ENCODE measurements around the gene MRPL33.

Gene MRPL33

DNA sequence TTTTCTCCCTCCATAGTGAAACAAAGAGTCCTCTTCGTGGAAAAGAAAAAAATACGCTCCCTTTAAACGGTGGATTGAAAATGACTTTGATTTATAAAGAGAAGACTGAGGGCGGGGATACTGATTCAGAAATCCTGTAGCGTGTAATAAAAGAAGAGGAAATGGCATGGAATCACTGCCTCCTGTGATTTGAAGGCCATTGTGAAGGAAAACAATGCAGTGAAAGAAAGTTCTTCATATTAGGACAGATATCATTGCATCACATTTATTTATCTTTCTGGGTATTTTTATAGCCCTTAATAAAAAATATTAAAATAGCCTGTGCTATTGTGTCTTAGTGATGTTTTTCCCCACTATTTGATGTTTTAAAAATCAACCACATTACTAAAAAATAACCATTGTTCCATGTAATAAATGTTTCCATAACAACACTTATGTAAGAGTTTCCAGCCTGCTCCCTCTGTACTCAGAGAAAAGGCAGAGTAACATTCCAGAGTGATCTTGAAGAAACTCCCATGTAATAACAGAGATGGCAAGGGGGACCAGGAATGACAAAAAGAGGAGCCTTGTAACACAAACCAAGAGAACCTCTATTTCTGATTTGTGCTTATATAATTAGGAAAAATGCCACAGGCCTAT, 8.0 kb downstream of the MRPL33 start:
- DNase-seq, result no peak

DNA sequence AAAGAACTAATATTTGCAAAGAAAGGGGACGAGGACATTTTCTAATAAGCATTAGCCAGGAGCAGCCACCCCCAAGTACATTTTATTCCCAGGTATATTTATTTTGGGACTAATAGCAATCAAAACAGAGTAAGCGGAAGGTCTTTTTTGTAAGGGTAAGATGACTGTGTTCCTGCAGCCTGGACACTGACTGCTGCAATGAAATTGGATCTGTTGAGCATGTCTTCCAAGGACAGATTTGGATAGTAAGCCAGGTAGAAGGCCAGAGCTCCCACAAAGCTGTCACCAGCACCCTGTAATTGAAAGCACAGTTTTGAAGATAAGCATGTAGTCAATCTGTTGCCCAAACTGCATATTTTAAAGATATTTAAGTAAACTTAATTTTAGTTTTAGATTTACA, 10.0 kb downstream of the MRPL33 start:
- DNase-seq, result no peak

DNA sequence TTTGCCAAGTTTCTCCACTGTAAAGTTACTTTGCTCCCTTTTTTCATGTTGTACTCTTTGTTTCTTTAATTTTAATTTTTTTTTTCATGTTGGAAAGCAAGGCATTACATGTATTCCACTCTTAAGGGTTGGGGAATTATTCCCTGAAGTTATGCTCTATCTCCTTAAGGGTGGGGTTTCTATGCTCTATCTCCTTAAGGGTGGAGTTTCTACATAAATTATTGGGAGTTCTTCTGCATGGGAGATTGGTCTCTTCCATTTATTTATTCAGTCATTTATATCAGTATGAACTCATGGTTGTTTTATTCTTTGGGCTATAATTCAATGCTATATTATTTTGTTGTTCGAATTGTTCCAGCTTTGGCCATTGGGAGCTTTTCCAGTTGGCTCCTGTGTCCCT, 11.2 kb downstream of the MRPL33 start:
- DNase-seq, result no peak

DNA sequence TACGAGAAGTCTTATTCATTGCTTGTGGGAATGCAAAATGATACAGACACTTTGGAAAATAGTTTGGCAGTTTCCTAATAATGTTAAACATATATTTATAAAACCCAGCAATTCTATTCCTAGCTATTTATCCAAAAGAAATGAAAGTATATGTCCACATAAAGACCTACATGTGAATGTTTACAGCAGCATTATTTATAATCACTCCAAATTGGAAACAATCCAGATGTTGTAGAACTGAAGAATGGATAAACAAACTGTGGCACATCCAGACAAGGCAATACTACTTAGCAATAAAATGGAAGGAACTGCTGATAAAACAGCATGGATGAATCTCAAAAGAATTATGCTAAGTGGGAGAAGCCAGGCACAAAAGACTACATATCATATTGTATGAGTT, 19.3 kb downstream of the MRPL33 start:
- DNase-seq, result no peak

DNA sequence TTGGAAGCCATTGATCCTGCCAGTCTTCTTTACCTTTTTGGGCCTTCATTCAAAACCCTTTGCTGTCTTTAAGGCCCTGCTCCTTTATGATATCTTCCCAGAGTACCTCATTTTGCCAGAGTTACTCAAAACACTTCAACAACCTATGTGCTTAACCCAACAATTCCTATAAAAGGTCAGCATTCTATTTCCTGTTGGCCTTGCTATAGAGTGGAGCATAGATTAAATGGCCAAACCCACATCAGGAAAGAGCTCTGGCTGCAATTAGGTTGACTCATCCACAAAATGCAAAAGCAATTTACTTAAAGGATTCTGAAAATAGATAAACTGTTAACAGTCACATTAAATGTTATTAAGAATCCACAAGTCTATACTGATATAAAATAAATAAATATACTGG, 21.2 kb downstream of the MRPL33 start:
- no peak for DNase-seq

DNA sequence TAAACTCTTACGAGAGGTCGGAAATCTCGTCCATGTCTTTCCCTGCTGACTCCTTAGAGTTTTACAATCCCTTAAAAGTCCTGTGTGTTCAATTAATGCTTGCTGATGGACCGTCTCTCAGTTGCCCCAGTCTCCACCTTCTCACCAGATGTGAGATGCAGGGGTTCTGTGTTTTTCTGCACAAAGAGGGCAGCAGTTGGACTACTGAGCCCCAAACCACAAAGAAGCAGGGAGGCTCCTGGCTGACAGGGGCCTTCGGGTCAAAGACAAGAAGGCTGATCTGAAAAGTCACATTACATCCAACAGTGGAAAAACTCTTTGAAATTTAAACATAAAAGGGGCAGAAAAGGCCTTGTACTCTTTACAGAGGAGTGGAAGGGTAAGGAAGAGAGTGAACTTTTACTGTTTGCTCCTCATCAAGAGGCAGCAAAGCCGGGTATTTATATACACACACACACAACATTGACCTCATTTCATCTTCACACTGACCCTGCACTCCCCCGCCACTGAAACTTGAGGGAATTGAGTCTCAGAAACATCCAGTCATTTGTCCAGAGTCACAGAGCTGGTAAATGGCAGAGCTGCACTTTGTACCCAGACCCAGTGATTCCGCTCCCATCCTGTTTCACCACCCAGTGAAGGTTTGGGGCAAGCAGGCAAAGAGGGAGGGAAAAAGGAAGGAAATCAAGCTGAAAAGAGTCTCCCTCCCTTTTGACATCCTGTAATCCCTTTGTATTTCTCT, 23.7 kb downstream of the MRPL33 start:
- no peak for DNase-seq

DNA sequence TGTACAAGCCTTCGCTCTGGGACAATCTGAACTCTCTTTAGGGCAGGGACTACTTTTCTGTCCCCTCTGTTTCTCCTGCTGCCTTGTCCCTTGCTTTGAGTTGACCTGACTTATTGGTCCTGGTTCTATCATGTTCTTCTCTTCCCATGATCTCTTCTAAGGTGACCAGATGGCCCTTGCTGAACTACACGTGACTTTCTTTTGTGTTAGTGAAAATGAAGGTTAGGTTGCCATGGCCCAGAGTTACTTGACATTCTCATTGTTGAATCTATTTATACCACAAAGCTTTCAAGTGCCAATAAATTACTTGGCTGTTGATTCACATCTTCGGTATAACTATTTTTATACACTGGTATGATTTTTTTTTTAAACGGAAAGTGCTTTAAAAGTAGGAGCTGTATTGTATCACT, 24.4 kb downstream of the MRPL33 start:
- no peak for DNase-seq

DNA sequence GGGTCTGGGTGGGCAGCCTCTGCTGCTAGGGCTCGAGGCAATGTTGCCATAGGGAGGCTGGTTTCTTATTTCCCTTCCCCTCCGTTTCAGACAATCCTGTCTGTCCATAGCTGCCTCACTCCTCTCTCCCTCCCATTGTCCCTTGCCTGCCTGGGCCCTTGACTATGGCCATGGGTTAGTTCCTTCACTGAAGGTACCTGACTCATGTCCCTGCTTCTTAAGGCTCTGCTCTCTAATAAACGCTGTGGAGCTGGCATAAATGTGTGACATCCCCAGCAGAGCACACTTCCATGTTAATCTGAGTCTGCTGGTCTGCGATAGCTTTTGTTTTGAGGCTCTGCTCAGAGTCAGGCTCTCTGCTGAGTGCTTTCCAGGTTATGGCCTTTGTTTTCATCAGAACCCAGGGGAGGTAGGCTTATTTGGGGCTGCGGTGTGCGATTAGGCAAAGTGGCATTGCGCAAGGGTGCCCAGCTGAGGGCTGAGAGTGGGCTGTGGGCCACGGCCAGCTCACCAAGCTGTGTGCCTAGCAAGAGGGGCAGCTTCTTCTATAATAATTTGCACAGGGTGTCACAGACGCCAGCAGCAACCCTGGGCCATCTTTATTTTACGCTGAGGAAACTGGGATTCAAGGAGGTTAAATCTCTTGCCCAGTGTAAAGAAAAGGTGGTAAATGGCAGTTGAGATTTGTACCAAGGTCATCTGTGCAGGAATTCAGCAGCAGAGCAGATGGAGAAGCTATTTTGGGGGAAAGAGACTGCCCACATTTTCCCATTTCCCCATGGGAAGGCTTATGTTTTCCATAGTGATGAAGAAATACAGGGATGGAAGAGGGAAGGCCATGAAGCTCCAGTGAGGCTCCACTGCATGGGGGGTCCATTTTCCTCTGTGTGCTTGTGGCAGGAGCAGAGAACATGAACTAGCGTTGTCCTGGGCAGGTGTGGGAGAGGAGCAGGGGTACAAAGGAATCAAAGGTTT, 25.6 kb downstream of the MRPL33 start:
- no peak for DNase-seq

DNA sequence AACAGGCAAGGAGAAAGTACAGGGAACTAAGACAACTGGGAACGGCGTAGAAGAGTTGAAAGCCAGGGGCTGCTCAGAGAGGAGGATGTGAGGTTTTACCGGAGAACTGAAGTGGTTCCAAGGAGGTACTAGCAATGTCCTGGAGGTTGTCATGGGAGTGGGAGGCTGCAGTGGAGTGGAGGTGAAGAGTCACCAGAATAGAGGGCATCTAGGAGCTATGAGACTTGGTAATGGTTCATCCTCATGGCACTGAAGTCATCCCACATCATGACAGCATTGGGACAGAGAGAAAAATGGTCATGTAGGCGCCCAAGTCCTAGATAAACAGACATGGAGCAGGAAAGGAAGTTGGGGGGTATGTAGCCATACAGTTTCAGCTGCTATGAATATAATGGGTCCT, 26.3 kb downstream of the MRPL33 start:
- no peak for DNase-seq

DNA sequence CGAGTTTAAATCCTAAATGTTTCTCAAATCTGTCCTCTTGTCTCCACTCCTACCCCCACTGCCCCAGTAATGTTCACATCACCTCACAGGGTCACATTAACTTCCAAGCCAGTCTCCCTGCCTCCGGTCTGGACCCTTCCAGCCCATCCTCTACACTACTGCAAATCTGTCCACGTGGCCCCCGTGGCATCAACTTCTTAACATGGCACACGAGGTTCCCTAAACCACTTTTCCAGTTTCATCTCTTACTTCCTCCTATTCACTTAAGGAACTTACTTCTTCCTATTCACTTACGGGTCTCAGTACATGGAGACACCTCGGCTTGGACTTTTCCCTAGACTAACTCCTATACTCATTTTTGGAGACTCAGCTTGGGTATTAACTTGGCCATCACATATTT, 27.0 kb downstream of the MRPL33 start:
- no peak for DNase-seq

DNA sequence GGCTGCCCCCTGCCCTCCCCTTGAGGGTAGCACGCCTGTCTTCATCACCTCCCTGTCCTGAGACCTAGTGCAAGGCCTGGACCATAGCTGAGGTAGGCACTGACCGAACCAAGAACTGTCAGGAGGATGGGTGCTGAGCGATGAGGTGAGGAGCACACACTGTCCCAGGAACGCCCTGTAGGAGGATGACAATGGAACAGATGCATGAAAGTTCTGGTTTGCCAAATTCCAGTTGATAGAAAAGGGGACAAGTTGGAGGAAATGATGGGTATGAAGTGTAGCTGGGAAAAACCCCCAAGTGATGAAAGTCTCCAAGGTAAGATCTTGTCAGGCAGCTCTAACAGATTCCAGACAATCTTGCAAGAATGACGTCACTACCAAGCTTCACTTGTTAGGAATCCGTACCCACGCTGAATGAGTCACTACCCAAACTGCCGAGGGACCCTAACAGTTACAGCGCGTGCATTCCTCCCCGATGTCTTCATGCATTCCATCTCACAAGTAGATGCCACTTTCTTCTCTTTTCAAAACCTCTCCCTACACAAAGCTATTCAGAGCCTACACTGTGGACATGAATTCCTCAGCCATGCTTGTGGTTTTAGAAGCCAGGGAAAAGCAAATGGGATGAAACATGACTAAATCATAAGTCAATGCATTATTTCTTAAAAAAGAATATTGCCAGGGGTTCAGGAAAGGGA, 27.6 kb downstream of the MRPL33 start:
- no peak for DNase-seq

DNA sequence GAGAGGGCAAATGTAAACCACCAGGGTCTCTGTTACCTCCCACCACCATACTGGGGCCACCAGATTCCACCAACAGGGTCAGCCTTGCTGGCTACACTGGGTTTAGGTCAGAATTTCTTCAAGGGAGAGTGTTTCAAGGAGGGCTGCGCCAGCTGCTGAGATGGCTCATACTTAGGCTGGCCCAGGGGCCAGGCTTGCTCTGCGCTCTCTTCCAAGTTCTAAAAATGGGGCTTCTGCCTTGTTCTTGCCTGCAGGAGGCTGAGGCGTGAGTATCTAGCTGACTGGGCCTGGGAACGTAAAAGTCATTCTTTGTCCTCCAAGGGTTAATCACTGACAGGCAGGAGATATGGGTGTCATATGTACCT, 28.1 kb downstream of the MRPL33 start:
- no peak for DNase-seq

DNA sequence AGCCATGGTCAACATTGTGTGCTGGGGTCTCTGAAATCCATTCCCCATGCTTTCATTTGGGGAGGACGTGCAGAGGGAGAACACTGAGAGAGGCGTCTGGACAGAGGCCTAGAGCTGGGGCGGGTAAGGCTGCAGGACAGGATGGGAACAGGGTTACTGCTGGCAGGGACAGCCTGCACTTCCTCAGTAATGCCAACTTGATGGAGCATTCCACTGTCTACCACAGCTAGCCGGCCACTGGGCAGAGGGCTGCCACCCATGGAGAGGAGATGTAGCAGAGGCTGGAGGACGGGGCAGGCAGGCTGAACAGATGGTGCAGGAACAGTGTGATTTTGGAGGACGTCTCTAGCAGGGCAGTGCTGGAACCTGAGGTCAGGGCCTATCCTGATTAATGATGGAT, 29.3 kb downstream of the MRPL33 start:
- DNase-seq, result no peak

DNA sequence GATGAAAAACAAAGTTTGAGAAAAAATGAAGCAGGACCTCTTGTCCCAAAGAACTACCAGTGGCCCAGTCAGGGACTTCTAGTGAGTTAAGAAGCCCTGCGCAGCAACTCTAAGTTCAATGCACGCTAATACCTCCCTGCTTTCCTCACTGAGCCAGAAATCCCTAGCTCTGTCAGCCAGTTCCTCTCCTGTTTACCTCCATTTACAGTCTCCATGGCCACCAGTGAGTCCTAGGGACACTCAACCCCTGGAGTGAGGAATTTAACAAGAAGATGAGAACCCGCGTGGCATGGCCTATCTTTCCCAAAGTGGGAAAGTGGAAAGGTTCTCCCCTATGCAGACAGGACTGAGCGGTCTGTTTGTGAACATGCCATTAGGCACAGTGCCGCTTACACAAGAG, 31.0 kb downstream of the MRPL33 start:
- no peak for DNase-seq

DNA sequence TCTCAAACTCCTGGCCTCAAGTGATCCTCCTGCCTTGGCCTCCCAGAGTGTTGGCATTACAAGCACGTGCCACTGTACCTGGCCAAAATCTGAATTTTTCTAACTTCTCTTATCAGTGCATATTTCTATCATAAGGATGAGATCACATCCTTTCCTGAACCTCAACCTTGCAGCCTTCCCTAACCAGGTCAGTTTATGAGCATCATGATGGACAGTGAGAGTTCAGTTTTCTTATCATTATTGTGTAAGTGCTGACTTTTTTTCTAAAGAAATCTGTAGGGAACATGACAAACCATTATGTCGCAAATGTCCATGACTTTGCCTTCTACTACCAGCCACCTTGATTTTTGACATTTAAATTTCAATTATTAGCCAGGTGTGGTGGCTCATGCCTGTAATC, 31.5 kb downstream of the MRPL33 start:
- no peak for DNase-seq

DNA sequence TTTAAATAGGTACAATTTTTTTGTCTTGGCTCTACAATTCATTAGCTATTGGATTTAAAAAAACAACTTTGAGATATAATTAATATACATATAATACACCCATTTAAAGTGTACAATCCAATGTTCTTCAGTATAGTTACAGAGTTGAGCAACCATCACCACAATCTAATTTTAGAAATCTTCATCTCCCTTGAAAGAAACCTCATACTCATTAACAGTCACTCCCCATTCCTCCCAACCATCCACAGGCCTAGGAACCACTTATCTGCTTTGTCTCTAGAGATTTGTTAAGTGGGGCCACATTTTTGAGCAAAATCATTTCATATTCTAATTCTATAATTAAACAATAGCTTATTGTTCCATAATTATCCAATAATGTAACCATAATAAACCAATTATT, 32.6 kb downstream of the MRPL33 start:
- DNase-seq, result no peak

DNA sequence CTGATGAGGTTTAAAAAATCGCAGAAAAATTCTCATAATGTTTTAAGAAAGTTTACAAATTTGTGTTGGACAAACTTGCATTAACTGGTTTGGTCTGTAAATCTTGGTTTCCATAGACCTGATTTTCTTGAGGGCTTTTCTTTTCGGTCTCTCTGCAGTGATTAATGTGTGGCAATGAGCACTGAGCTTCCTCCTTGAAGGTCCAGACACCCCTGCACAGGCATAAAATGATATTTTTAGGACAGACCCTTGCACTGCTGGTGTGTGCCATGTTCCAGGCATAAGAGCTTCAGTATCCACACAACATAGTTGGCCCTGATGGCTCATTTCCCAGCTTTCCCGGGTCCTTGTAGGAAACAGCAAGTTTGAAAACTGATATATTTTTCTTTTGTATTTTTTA, 33.7 kb downstream of the MRPL33 start:
- DNase-seq, result no peak

DNA sequence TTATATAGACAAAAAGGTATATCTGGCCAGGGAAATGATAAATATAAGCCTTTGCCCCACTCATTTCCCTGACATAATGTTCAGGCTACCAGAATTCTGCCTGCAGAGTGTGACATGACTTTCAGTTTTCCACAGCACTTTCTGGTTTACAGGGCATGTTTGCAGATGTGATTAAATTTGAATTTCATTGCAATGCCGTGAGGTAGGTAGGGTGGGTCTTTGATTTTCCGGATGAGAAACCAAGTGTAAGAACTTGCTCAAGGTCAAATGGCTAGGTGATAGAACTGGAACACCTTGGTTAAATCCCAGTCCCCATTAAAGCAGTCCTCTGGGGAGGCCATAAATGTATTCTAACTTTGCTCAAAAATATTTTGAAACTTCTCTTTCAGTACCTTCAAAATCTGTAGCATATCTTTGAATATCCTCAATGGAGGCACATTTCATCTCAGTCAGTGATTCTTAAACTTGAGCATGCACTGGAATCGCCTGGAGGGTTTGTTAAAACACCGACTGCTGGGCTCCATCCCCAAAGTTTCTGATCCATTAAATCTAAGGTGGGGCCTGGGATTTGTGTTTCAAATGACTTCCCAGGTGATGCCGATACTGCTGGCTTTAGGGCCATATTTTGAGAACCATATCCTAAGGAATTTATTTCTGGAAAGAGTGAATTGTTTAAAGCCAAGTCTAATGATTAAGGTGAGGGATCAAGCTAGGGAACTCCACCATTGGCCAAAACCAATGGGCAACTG, 35.0 kb downstream of the MRPL33 start:
- DNase-seq, result no peak

DNA sequence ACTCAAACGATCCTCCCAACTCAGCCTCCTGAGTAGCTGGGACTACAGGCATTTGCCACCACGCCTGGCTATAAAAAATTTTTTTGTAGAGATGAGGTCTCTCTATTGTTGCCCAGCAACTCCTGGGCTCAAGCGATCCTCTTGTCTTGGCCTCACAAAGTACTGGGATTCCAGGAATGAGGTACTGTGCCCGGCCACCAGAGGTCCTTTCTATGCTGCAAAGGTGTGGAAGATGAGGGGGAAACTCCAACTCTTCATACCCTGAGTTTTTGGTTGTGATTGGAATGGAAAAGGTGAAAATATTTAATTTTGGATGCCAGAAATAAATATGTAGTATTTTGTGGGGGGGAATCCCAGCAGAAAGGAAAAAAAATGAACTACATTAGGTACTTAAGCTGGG, 36.0 kb downstream of the MRPL33 start:
- DNase-seq, result no peak

DNA sequence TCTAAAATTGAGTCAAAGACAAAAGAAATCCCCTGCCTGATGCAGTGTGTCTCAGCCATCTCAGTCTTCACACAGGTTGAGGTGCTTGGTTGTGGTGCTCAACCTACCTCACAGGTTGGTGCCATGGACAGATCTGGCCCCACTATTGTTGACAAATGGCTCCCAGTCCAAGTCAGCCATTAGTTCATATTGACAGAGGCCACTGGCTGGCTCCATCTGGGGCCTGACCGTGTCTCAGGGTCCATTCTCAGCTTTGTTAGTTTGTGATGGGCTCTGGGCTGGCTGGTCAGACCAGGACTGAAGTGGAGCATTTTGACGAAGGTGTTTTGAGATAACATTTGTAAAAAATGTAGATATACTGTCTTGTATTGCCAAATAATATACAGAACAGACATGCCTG, 36.9 kb downstream of the MRPL33 start:
- DNase-seq, result no peak

DNA sequence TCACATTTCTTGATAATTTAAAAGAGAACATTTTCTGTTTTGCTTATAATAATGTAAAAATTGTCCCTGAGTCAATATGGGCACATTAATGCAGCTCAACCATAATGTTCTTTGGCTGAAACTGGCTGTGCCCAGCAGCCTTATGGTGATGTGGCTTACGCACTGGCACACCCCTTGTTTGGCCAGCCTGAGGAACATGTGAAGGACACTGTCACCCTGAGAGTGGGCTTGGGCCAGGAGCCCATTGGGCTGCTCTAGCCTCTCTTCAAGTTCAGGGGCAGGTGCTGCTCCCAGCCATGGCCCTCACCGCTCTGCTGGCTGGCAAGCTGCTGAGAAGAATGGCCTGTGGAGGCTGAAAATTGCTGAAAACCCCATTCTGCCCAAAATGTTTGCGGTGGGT, 37.5 kb downstream of the MRPL33 start:
- DNase-seq, result no peak

DNA sequence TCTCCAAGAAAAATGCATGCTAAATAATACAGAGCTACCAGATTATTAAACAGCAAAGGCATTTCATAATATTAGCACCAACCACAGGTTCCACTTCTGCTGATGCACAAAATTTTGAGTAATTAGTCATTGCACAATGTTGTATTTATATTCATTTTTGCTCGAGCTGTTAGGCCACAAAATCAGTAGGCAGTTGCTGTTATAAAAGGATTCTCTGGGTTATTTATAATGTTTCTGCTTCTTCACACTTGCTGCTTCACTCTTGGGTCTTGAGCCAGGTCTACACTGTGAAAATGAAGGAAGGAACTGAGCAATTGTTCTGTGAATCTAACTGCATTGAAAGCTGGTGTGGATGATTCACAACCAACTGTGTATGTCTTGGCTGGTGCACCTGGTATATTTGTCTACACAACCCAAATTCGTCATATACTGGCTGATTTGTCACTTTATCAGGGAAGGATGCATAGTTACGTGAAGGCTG, 38.3 kb downstream of the MRPL33 start:
- no peak for DNase-seq

All from activated CD8-positive, alpha-beta memory T cell treated with anti-CD3 and anti-CD28 coated beads for 24 hours (primary cell).